Uterus (tissue), 2 donors: ENCODE measurements around the gene CCDC40.
"Not testable (repeated sequence)": the region's sequence is repeated elsewhere in the genome, so short reads cannot be mapped to it uniquely, and the experiment has no call there.

Source experiments
- POLR2A ChIP-seq, 2 donors: fragments of 450-650 bp; IDR thresholded peaks; one replicate each; pipeline ENCODE4 v1.6.1; 2016; ENCODE audit warnings: antibody characterized with exemption in 2 of 2, mild to moderate bottlenecking in 1 of 2, moderate library complexity in 1 of 2
- TF ChIP-seq, protein P1 (sequence below), 4 experiments: fragments of 200-600 bp in 2 of 4; fragments of 450-650 bp in 2 of 4; sonication (generic) in 2 of 4; IDR thresholded peaks; one replicate each; pipeline ENCODE4 v1.5.1; 2016 to 2019; ENCODE audit warnings: antibody characterized with exemption in 4 of 4, mild to moderate bottlenecking in 2 of 4, moderate library complexity in 1 of 4

DNA sequence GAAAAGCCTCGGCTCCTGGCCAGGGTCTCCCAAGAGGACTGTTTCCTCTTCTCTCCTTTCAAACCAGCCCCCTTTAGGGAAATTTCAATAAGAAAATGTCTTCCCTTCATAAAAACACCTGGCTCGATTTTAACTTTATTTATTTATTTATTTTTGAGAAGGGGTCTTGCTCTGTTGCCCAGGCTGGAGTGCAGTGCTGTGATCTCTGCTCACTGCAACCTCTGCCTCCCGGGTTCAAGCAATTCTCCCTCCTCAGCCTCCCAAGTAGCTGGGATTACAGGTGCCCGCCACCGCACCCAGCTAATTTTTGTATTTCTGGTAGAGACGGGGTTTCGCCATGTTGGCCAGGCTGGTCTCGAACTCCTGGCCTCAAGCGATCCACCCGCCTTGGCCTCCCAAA is 10.3 kb downstream of the CCDC40 start:
- TF ChIP-seq, protein P1, sequence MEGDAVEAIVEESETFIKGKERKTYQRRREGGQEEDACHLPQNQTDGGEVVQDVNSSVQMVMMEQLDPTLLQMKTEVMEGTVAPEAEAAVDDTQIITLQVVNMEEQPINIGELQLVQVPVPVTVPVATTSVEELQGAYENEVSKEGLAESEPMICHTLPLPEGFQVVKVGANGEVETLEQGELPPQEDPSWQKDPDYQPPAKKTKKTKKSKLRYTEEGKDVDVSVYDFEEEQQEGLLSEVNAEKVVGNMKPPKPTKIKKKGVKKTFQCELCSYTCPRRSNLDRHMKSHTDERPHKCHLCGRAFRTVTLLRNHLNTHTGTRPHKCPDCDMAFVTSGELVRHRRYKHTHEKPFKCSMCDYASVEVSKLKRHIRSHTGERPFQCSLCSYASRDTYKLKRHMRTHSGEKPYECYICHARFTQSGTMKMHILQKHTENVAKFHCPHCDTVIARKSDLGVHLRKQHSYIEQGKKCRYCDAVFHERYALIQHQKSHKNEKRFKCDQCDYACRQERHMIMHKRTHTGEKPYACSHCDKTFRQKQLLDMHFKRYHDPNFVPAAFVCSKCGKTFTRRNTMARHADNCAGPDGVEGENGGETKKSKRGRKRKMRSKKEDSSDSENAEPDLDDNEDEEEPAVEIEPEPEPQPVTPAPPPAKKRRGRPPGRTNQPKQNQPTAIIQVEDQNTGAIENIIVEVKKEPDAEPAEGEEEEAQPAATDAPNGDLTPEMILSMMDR (IDR thresholded peaks at IDR 0.05), result not testable (repeated sequence)
- not testable (repeated sequence) for TF ChIP-seq POLR2A (IDR thresholded peaks at IDR 0.05)
